ENCODE data around the gene RBP5. TPM values are rescaled to one million over a fixed set of nuclear protein-coding genes. Genes with fewer than 3 reads are reported as not detected.

Gene RBP5
- total RNA-seq, 1 experiment from 2014 or later: not detected

GRCh38 chr12:7079826-7080125, 48.9 kb downstream of the RBP5 start:
- no peak overlapping the region for H3K9ac ChIP-seq (ENCODE audit: low read length)
- intact Hi-C loops (cut with micrococcal nuclease): no loop called here

DNA sequence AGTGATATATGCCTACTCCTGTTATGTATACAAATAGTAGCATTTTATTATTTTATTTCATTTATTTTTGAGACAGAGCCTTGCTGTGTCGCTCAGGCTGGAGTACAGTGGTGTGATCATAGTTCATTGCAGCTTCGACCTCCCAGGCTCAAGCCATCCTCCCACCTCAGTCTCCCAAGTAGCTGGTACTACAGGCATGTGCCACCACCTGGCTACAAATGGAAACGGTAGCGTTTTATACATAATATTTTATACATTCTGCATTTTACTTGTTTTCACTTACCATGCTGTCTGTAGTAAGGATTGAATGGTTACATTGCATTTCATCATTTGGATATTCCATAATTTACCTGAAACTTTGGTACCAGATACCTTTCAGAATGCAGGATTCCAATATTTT, 50.5 kb downstream of the RBP5 start:
- no peaks in the 10 kb centered on the region for H3K27me3 ChIP-seq (ENCODE audit: low read length)
- H3K9me3 ChIP-seq (ENCODE audit: low read length): no peaks in the 10 kb centered on the region
- H2AFZ ChIP-seq (ENCODE audit: low read length): no peak overlapping the region
- peaks cover 15% of the 10 kb centered on the region; the same call in 1 of the 2 replicates for H3K4me1 ChIP-seq (ENCODE audit: insufficient read depth, low read length)
- peak; percentile 8 for DNase-seq
- no peaks in the 10 kb centered on the region for H3K79me2 ChIP-seq (ENCODE audit: low read length)
- no peak overlapping the region for H3K4me2 ChIP-seq (ENCODE audit: low read length)
- ATAC-seq: no peak
- H3K4me3 ChIP-seq (ENCODE audit: low read length): no peak overlapping the region
- ChIA-PET POLR2A (ENCODE audit: unreplicated experiment) (no interaction called here), CTCF (no interaction called here)
- no TSS peak for BruUV-seq (replicated peaks)
- no peaks in the 10 kb centered on the region for H3F3A ChIP-seq (ENCODE audit: low read length, unreplicated experiment)
- H3K27ac ChIP-seq (ENCODE audit: low read length): no peak overlapping the region
- H3K36me3 ChIP-seq (ENCODE audit: low read depth, low read length): no peaks in the 10 kb centered on the region
- no peak for TF ChIP-seq EZH2 (IDR thresholded peaks at IDR 0.05; ENCODE audit: low read length, unreplicated experiment)
- peak; percentile 34 for TF ChIP-seq CTCF (conservative IDR thresholded peaks at IDR 0.05; ENCODE audit: low read depth, low read length)
- H4K20me1 ChIP-seq (ENCODE audit: low read length): no peaks in the 10 kb centered on the region
- H3K9ac ChIP-seq (ENCODE audit: low read length): no peak overlapping the region
- intact Hi-C loops (cut with micrococcal nuclease): no loop called here
- H3K9me2 ChIP-seq (replicated peaks; ENCODE audit: low read length): no peaks in the 10 kb centered on the region

More at GRCh38 chr12:7079826-7080125, 48.9 kb downstream of the RBP5 start:
- CTCF ChIA-PET: no interaction called here
- POLR2A ChIA-PET (ENCODE audit: unreplicated experiment): no interaction called here
- no TSS peak for BruUV-seq (replicated peaks)
- Histone ChIP-seq H3K79me2 (ENCODE audit: low read length) (no peaks in the 10 kb centered on the region), H3K9me2 (replicated peaks; ENCODE audit: low read length) (no peaks in the 10 kb centered on the region), H3K4me2 (ENCODE audit: low read length) (peak overlapping the region; percentile 62), H3K9me3 (ENCODE audit: low read length) (no peaks in the 10 kb centered on the region), H3K4me1 (ENCODE audit: insufficient read depth, low read length) (peaks cover 15% of the 10 kb centered on the region; the same call in 1 of the 2 replicates), H2AFZ (ENCODE audit: low read length) (no peak overlapping the region), H3K27ac (ENCODE audit: low read length) (peak overlapping the region; percentile 59), H3K36me3 (ENCODE audit: low read depth, low read length) (no peaks in the 10 kb centered on the region), H4K20me1 (ENCODE audit: low read length) (no peaks in the 10 kb centered on the region), H3K4me3 (ENCODE audit: low read length) (no peak overlapping the region), H3K27me3 (ENCODE audit: low read length) (no peaks in the 10 kb centered on the region), H3F3A (ENCODE audit: low read length, unreplicated experiment) (no peaks in the 10 kb centered on the region)
- no peak for TF ChIP-seq CTCF (conservative IDR thresholded peaks at IDR 0.05; ENCODE audit: low read depth, low read length)
- TF ChIP-seq EZH2phosphoT487 (IDR thresholded peaks at IDR 0.05; ENCODE audit: borderline replicate concordance, low read length): no peak
- no peak for TF ChIP-seq EZH2 (IDR thresholded peaks at IDR 0.05; ENCODE audit: low read length, unreplicated experiment)
- peak; percentile 75 for ATAC-seq
- DNase-seq: peak; percentile 30

GRCh38 chr12:7076493-7076892, 52.2 kb downstream of the RBP5 start:
- H3K79me2 ChIP-seq (ENCODE audit: low read length): no peaks in the 10 kb centered on the region
- no peaks in the 10 kb centered on the region for H4K20me1 ChIP-seq (ENCODE audit: low read length)
- ChIA-PET POLR2A (ENCODE audit: unreplicated experiment) (no interaction called here), CTCF (no interaction called here)
- BruUV-seq (replicated peaks): no TSS peak
- no peak overlapping the region for H2AFZ ChIP-seq (ENCODE audit: low read length)
- no peak for TF ChIP-seq EZH2phosphoT487 (IDR thresholded peaks at IDR 0.05; ENCODE audit: borderline replicate concordance, low read length)
- no peak for TF ChIP-seq EZH2 (IDR thresholded peaks at IDR 0.05; ENCODE audit: low read length, unreplicated experiment)
- no peak for TF ChIP-seq CTCF (conservative IDR thresholded peaks at IDR 0.05; ENCODE audit: low read depth, low read length)
- intact Hi-C loops (cut with micrococcal nuclease): no loop called here
- H3K27me3 ChIP-seq (ENCODE audit: low read length): no peaks in the 10 kb centered on the region
- peaks cover 15% of the 10 kb centered on the region; the same call in 1 of the 2 replicates for H3K4me1 ChIP-seq (ENCODE audit: insufficient read depth, low read length)
- no peaks in the 10 kb centered on the region for H3K9me2 ChIP-seq (replicated peaks; ENCODE audit: low read length)
- H3K4me2 ChIP-seq (ENCODE audit: low read length): no peak overlapping the region
- no peaks in the 10 kb centered on the region for H3K9me3 ChIP-seq (ENCODE audit: low read length)
- no peak overlapping the region for H3K4me3 ChIP-seq (ENCODE audit: low read length)
- no peak overlapping the region for H3K9ac ChIP-seq (ENCODE audit: low read length)
- no peak for ATAC-seq
- no peaks in the 10 kb centered on the region for H3F3A ChIP-seq (ENCODE audit: low read length, unreplicated experiment)
- no peak overlapping the region for H3K27ac ChIP-seq (ENCODE audit: low read length)
- H3K36me3 ChIP-seq (ENCODE audit: low read depth, low read length): no peaks in the 10 kb centered on the region
- no peak for DNase-seq
